Hepatocyte (in vitro differentiated cells): ENCODE measurements around the gene TAAR8.

Source experiments
- EZH2phosphoT487 ChIP-seq: fragments of 200-600 bp; sonication (generic); IDR thresholded peaks from one replicate; pipeline ENCODE4 v1.6.1; 2018; ENCODE audit warnings: antibody characterized with exemption, mild to moderate bottlenecking, low read depth, moderate library complexity; ENCODE audit not compliant: unreplicated experiment, severe bottlenecking
- TF ChIP-seq, protein P1 (sequence below): fragments of 200-600 bp; sonication (generic); IDR thresholded peaks from 2 replicates; pipeline ENCODE4 v1.5.1; 2016; ENCODE audit warnings: antibody characterized with exemption, mild to moderate bottlenecking; ENCODE audit not compliant: poor library complexity

DNA sequence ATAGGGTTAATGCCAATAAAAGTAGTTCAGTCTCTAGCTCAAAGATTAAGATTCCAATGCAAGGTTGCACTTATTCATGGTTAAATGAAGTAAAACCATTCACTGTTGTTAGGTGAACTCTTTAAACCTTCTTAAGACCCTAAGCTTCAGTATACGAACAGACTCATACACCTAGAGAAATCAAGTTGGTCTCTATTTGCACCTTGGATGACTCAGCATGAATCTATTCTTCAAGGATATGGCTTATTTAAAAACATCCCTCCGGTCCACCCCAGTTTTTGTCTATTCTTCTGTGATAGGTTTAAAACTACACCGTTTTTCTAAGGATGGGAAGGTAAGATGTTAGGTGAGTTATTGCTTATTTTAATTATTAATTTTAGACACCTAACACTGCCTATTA lies 15.3 kb upstream of the TAAR8 start:
- TF ChIP-seq, protein P1, sequence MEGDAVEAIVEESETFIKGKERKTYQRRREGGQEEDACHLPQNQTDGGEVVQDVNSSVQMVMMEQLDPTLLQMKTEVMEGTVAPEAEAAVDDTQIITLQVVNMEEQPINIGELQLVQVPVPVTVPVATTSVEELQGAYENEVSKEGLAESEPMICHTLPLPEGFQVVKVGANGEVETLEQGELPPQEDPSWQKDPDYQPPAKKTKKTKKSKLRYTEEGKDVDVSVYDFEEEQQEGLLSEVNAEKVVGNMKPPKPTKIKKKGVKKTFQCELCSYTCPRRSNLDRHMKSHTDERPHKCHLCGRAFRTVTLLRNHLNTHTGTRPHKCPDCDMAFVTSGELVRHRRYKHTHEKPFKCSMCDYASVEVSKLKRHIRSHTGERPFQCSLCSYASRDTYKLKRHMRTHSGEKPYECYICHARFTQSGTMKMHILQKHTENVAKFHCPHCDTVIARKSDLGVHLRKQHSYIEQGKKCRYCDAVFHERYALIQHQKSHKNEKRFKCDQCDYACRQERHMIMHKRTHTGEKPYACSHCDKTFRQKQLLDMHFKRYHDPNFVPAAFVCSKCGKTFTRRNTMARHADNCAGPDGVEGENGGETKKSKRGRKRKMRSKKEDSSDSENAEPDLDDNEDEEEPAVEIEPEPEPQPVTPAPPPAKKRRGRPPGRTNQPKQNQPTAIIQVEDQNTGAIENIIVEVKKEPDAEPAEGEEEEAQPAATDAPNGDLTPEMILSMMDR, result no peak
- TF ChIP-seq EZH2phosphoT487, result no peak
